ENCODE measurements around the gene POLR2L. TPM values are rescaled to one million over a fixed set of nuclear protein-coding genes. Genes with fewer than 3 reads are reported as not detected.

The POLR2L gene
- total RNA-seq, 1 donor from 2014 or later = 46.4 TPM

DNA sequence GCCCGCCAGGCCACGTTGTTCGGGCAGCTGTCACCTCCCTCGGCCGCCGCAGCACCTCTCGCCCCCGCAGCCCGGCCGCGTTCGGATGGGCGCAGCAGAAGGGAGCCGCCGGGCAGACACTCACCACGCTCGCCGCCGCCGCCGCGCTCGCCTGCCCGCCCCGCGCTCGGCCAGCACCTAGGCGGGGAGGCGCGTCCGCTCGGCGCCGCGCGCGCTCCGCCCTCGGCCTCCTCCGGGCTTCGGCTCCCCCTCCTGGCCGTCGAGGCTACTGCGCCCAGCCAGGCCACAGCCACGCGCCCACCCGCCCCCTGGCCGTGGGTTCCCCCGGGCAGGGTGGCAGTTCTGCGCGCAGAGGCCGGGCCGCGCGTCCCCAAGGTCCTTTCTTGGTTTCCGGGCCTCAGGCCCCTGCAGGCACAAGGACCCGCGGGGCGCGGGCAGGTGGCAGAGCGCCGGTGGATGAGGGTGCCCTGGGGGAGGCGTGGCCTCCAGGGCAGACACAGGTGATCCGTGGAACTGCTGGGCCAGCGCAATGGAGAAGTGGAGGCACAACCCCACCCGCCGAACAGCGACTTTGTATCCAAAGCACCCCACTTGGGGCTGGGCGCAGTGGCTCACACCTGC lies 44.1 kb downstream of the POLR2L start, which contains the start of gene SLC25A22:
Gene SLC25A22, minus strand, starts transcription at position 189 of the 621 bp plus-strand sequence. CDS start 3,275 bp downstream, outside the sequence.
- H3K27me3 ChIP-seq (ENCODE audit: control insufficient read depth in 3 of 3, insufficient read depth in 3 of 3, low read length in 3 of 3) = peaks cover 3 to 29% (median 19%) of the 10 kb centered on the region in 3 donors
- peaks cover 22 to 48% (median 33%) of the 10 kb centered on the region in 3 donors for H3K4me1 ChIP-seq (ENCODE audit: control insufficient read depth in 3 of 3, insufficient read depth in 3 of 3, low read length in 3 of 3)
- H3K36me3 ChIP-seq (ENCODE audit: control insufficient read depth in 3 of 3, insufficient read depth in 3 of 3, low read length in 3 of 3) = peaks cover 9 to 36% (median 17%) of the 10 kb centered on the region in 3 donors
- H3K27ac ChIP-seq (ENCODE audit: low read depth, low read length) = peak within 1 kb of the TSS; percentile 54
- H3K4me3 ChIP-seq (ENCODE audit: low read length in 3 of 3) = peak within 1 kb of the TSS; percentile 52 to 77 (median 59)
- no peaks in the 10 kb centered on the region for H3K9me3 ChIP-seq (ENCODE audit: control insufficient read depth in 3 of 3, low read length in 3 of 3)
- peak within 1 kb of the TSS in 2 of 3 donors; percentile 69 for H3K9ac ChIP-seq (ENCODE audit: low read depth in 1 of 3, low read length in 3 of 3)

DNA sequence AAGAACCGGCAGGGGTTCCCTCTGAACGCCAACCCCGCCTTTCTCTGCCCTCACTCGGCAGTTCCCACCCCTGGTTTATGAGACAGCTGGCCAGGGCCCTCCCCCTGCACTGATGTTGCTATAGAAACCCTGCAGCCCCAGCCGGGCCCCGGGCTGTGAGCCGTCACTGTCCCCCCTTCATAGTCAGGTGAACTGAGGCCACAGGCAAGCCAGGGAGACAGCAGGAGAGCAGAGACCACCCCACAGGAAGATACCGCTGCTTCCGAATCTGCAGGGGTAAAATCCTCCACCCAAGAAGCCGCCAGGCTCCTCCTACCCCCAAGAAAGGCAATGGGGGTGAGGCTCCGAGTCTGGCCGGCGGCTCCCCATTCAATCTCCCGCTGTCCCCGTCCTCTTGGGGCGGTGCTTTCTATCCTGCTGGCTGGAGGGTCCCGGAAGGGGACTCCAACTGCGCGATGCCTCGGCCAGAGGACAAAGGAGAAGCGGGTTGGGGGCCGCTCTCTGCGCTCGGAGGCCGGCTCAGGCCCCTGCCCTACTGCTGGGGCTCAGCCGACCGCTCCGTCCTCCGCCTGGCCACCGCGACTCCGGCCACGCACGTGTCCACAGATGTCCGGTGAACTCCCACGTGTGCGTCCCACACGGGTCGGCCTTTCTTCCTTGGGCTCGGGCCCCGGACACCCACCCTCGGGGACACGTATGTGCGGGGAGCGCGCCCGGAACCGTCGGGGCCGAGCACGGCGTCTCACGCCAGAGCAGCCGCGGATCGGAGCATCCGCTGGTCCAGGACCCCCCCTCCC lies 44.8 kb downstream of the POLR2L start:
- H3K36me3 ChIP-seq (ENCODE audit: control insufficient read depth in 3 of 3, insufficient read depth in 3 of 3, low read length in 3 of 3) = peaks cover 6 to 31% (median 13%) of the 10 kb centered on the region in 3 donors
- peak overlapping the region in 2 of 3 donors; percentile 69 for H3K9ac ChIP-seq (ENCODE audit: low read depth in 1 of 3, low read length in 3 of 3)
- peak overlapping the region; percentile 54 for H3K27ac ChIP-seq (ENCODE audit: low read depth, low read length)
- peak overlapping the region; percentile 52 to 77 (median 59) for H3K4me3 ChIP-seq (ENCODE audit: low read length in 3 of 3)
- H3K4me1 ChIP-seq (ENCODE audit: control insufficient read depth in 3 of 3, insufficient read depth in 3 of 3, low read length in 3 of 3) = peaks cover 22 to 43% (median 33%) of the 10 kb centered on the region in 3 donors
- peaks cover 3 to 29% (median 22%) of the 10 kb centered on the region in 3 donors for H3K27me3 ChIP-seq (ENCODE audit: control insufficient read depth in 3 of 3, insufficient read depth in 3 of 3, low read length in 3 of 3)
- H3K9me3 ChIP-seq (ENCODE audit: control insufficient read depth in 3 of 3, low read length in 3 of 3) = no peaks in the 10 kb centered on the region

DNA sequence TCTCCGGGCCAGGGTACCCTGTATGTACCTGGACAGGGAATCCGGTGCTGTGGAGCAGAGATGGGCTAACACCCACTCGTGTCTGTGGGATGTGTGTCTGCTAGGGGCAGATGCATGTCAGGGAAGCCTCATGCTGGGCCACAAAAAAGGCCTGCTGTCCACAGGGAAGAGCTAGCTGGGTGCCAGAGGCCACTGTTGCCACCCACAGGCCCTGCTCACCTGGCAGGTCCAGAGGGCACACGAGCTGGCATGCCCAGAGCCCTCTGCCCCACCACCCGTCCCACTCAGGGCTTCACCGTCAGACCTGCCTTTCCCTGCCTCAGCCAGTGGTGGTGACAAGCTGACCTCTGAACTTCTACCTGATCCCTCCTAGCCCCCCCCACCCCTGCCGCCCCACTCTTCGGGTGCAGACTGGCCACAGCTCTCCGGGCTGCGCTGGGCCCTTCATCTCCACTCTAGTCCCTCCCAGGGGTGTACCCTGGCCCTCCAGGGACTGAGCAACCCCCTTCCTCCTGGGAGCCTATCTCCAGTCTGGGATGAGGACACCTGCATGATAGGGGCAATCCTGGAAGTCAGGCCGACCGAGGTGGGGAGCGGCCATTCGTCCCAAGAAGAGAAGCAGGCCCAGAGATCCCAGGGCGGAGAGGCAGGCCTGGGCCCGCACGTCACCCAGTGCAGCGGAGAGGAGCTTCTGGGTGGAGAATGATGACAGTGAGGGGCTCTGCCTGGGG lies 45.6 kb downstream of the POLR2L start:
- peaks cover 2 to 24% (median 8%) of the 10 kb centered on the region in 3 donors for H3K36me3 ChIP-seq (ENCODE audit: control insufficient read depth in 3 of 3, insufficient read depth in 3 of 3, low read length in 3 of 3)
- no peaks in the 10 kb centered on the region for H3K9me3 ChIP-seq (ENCODE audit: control insufficient read depth in 3 of 3, low read length in 3 of 3)
- H3K4me3 ChIP-seq (ENCODE audit: low read length in 3 of 3) = peak overlapping the region; percentile 59 to 79 (median 77)
- H3K27ac ChIP-seq (ENCODE audit: low read depth, low read length) = peak overlapping the region; percentile 54
- peaks cover 3 to 29% (median 24%) of the 10 kb centered on the region in 3 donors for H3K27me3 ChIP-seq (ENCODE audit: control insufficient read depth in 3 of 3, insufficient read depth in 3 of 3, low read length in 3 of 3)
- H3K4me1 ChIP-seq (ENCODE audit: control insufficient read depth in 3 of 3, insufficient read depth in 3 of 3, low read length in 3 of 3) = peaks cover 22 to 43% (median 33%) of the 10 kb centered on the region in 3 donors
- H3K9ac ChIP-seq (ENCODE audit: low read depth in 1 of 3, low read length in 3 of 3) = peak overlapping the region; percentile 69 to 76 (median 70)

DNA sequence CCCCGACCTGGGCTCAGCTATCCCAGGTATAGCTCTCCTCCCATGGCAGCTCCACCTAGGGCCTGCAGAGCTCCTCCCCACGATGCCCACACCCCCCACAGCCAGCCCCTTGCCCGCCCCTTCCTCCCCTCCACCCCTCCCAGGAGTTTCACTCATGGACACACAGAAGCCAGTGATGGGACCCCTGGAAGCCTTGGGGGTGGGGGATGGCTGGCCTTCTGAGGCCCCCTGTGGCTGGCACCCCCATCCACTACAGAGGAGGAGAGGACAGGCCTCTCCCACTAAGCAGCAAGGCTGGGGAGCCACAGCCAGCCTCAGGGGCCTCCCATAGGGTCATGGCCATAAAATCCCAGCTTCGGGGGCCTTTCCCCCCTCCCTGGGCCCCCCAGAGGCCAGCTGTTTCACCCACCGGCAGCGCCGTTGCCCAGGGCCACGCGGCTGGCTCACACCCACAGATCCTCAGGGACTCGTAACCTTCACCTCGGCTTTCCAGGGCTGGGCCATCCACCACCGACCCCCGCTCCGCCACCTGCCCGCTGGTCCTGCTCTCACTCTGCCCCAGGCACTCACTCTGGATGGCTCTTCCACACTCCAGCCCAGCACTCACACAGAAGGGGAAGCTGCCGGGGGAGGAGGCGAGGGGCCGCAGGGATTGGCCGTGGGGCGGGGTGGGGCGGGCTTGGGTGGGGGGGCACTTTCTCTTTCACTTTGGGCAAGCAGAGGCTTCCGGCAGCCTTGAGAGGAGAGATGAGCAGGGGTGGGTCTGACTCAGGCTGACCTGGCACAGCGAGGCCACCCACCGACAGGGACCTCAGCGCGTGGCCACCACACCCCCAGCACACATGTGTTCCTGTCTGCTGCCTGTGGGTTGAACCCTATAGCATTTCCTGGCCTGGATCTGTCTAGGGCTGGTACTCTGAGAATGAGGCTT lies 46.4 kb downstream of the POLR2L start:
- Histone ChIP-seq H3K9ac (ENCODE audit: low read depth in 1 of 3, low read length in 3 of 3) (peak overlapping the region; percentile 69 to 76 (median 76)), H3K9me3 (ENCODE audit: control insufficient read depth in 3 of 3, low read length in 3 of 3) (no peaks in the 10 kb centered on the region), H3K36me3 (ENCODE audit: control insufficient read depth in 3 of 3, insufficient read depth in 3 of 3, low read length in 3 of 3) (peaks cover 1 to 18% (median 2%) of the 10 kb centered on the region in 3 donors), H3K4me3 (ENCODE audit: low read length in 3 of 3) (peak overlapping the region; percentile 59 to 79 (median 72)), H3K4me1 (ENCODE audit: control insufficient read depth in 3 of 3, insufficient read depth in 3 of 3, low read length in 3 of 3) (peaks cover 22 to 43% (median 33%) of the 10 kb centered on the region in 3 donors), H3K27me3 (ENCODE audit: control insufficient read depth in 3 of 3, insufficient read depth in 3 of 3, low read length in 3 of 3) (peaks cover 3 to 35% (median 32%) of the 10 kb centered on the region in 3 donors), H3K27ac (ENCODE audit: low read depth, low read length) (peak overlapping the region; percentile 54)

DNA sequence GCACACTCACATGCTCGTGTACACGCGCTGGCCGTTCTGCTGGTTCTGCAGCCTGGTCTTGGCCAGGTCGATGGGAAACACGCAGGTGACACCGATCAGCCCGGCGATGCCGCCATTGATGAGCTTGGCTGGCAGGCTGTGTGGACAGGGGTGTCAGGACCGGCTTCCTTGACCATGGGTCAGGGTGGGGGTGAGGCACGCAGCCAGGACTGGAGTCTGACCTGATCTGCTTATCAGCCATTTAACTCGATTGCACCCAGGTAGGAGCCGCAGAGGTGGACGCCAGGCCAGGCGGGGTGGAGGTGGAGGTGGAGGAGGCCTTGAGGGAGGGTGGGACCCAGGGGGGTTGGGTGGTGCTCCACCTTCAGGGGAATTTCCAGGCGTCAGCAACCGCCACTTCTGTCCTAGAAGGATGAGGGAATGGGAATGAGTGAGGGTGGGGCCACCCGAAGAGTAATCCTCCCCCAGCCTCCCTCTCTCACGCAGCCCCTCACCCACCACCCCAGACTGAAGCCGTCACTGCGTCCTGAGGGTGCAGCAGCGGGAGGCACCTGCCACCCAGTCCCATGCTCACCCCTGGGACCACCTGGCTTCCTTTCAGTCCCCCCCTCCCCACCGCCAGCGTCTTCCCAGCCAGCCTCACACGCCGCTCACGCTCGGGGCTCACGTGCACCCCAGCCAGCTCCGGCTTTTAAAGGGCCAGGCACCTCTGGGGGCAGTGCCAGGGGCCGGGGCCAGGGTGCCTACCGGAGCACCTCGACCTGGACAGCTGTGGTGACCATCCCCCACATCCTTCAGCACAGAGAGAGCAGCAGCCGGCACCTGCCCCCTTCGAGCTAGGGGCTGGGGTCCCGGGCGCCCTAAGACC lies 47.3 kb downstream of the POLR2L start:
- H3K4me1 ChIP-seq (ENCODE audit: control insufficient read depth in 3 of 3, insufficient read depth in 3 of 3, low read length in 3 of 3) = peaks cover 22 to 43% (median 33%) of the 10 kb centered on the region in 3 donors
- peaks cover 0 to 9% (median 0%) of the 10 kb centered on the region in 3 donors for H3K36me3 ChIP-seq (ENCODE audit: control insufficient read depth in 3 of 3, insufficient read depth in 3 of 3, low read length in 3 of 3)
- no peaks in the 10 kb centered on the region for H3K9me3 ChIP-seq (ENCODE audit: control insufficient read depth in 3 of 3, low read length in 3 of 3)
- peak overlapping the region in 1 of 3 donors; percentile 33 for H3K9ac ChIP-seq (ENCODE audit: low read depth in 1 of 3, low read length in 3 of 3)
- H3K4me3 ChIP-seq (ENCODE audit: low read length in 3 of 3) = no peak overlapping the region
- peaks cover 8 to 40% (median 35%) of the 10 kb centered on the region in 3 donors for H3K27me3 ChIP-seq (ENCODE audit: control insufficient read depth in 3 of 3, insufficient read depth in 3 of 3, low read length in 3 of 3)
- H3K27ac ChIP-seq (ENCODE audit: low read depth, low read length) = no peak overlapping the region

DNA sequence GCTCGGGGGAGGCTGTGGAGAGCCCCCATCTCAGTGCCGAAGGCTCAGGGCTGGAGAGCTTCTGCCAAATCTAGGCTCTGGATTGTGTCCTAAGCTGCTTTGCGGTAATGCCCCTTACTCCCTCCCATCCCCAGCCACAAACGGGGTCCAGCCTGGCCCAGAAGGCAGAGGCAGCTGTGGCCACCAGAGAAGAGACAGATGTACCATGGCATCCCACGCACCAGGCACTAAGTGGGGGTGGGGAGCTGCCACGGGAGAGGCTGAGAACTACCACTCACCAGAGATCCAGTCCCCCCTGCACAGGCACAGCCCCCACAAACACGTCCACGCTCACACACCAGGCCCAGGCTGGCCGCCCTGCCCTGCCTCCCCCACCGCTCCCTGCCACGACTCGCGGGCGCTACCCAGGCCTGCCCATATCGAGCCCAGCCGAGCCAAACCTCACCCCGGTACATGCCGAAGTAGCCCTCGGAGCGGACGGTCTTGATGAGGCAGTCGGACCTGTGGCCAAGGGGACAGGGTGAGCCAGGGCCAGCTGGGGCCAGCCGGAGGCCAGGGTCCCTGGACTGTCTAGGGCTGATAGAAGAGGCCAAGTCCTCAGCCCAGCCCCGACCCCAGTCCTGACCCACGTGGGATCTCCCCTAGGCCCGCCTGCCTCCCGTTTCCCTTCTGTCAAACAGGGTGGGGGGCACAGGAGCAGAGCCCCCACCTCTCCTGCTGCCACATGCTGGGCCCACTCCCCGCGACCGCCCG lies 48.1 kb downstream of the POLR2L start:
- Histone ChIP-seq H3K4me1 (ENCODE audit: control insufficient read depth in 3 of 3, insufficient read depth in 3 of 3, low read length in 3 of 3) (peaks cover 22 to 46% (median 33%) of the 10 kb centered on the region in 3 donors), H3K9me3 (ENCODE audit: control insufficient read depth in 3 of 3, low read length in 3 of 3) (no peaks in the 10 kb centered on the region), H3K27ac (ENCODE audit: low read depth, low read length) (no peak overlapping the region), H3K36me3 (ENCODE audit: control insufficient read depth in 3 of 3, insufficient read depth in 3 of 3, low read length in 3 of 3) (peaks cover 0 to 2% (median 0%) of the 10 kb centered on the region in 3 donors), H3K9ac (ENCODE audit: low read depth in 1 of 3, low read length in 3 of 3) (no peak overlapping the region), H3K27me3 (ENCODE audit: control insufficient read depth in 3 of 3, insufficient read depth in 3 of 3, low read length in 3 of 3) (peaks cover 14 to 46% (median 40%) of the 10 kb centered on the region in 3 donors), H3K4me3 (ENCODE audit: low read length in 3 of 3) (no peak overlapping the region)

DNA sequence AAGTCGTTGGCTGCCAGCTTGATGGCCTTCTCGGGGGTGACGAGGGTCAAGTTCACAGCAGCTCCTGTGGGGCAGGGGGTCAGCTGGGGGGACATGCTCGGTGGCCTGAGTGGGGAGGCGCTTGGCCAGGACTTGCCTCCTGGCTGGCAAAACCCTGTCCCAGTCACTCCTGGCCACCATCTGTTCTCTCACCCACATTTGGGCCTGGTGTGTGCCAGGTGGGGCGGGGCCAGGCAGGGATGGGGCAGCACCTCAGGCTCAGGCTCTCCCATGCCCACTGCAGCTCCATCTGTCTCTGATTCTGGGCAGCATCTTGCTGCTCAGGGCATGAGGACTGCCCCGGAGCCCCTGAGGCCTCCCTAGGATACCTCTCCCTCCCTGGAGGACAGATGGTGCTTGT lies 48.8 kb downstream of the POLR2L start:
- Histone ChIP-seq H3K4me1 (ENCODE audit: control insufficient read depth in 3 of 3, insufficient read depth in 3 of 3, low read length in 3 of 3) (peaks cover 22 to 46% (median 33%) of the 10 kb centered on the region in 3 donors), H3K4me3 (ENCODE audit: low read length in 3 of 3) (no peak overlapping the region), H3K9ac (ENCODE audit: low read depth in 1 of 3, low read length in 3 of 3) (no peak overlapping the region), H3K27me3 (ENCODE audit: control insufficient read depth in 3 of 3, insufficient read depth in 3 of 3, low read length in 3 of 3) (peaks cover 20 to 52% (median 45%) of the 10 kb centered on the region in 3 donors), H3K36me3 (ENCODE audit: control insufficient read depth in 3 of 3, insufficient read depth in 3 of 3, low read length in 3 of 3) (no peaks in the 10 kb centered on the region), H3K27ac (ENCODE audit: low read depth, low read length) (no peak overlapping the region), H3K9me3 (ENCODE audit: control insufficient read depth in 3 of 3, low read length in 3 of 3) (no peaks in the 10 kb centered on the region)

DNA sequence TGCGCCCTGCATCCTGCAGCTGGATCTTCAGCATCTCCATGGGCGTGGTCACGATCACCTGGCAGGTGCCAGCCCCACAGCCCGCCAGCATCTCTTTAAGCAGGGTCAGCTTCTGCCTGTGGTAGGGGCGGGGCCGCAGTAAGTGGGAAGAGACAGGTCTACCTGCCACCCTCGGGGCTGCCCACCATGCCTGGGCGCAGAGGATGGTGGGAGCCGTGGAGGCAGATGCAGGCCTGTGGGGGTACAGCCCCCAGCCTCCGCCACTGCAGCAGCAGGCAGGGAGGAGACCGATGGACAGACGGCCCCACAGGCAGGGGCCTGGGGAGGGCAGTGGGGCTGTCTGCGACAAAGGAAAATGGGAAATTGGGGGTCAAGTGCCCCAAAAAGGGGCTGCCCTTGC lies 49.5 kb downstream of the POLR2L start:
- H3K27me3 ChIP-seq (ENCODE audit: control insufficient read depth in 3 of 3, insufficient read depth in 3 of 3, low read length in 3 of 3) = peaks cover 26 to 56% (median 51%) of the 10 kb centered on the region in 3 donors
- no peak overlapping the region for H3K27ac ChIP-seq (ENCODE audit: low read depth, low read length)
- H3K36me3 ChIP-seq (ENCODE audit: control insufficient read depth in 3 of 3, insufficient read depth in 3 of 3, low read length in 3 of 3) = no peaks in the 10 kb centered on the region
- no peak overlapping the region for H3K4me3 ChIP-seq (ENCODE audit: low read length in 3 of 3)
- H3K9ac ChIP-seq (ENCODE audit: low read depth in 1 of 3, low read length in 3 of 3) = no peak overlapping the region
- peaks cover 22 to 42% (median 30%) of the 10 kb centered on the region in 3 donors for H3K4me1 ChIP-seq (ENCODE audit: control insufficient read depth in 3 of 3, insufficient read depth in 3 of 3, low read length in 3 of 3)
- no peaks in the 10 kb centered on the region for H3K9me3 ChIP-seq (ENCODE audit: control insufficient read depth in 3 of 3, low read length in 3 of 3)
